Measurements from ENCODE around the gene EHBP1L1. TPM values are rescaled to one million over a fixed set of nuclear protein-coding genes. Genes with fewer than 3 reads are reported as not detected.
A peak's percentile ranks its signal among the peaks of the same experiment; 100 is the strongest.

The EHBP1L1 gene
- total RNA-seq, 1 donor, result 58.6 TPM

- H2AFZ ChIP-seq (ENCODE audit: low read length), result no peak overlapping the region
- H3K4me3 ChIP-seq (ENCODE audit: insufficient read depth, low read length), result no peak overlapping the region
- peaks cover 33% of the 10 kb centered on the region for H3K36me3 ChIP-seq (ENCODE audit: insufficient read depth, low read length)
- H3K27ac ChIP-seq (ENCODE audit: low read depth, low read length), result no peak overlapping the region
- H3K4me1 ChIP-seq (ENCODE audit: insufficient read depth, low read length), result peaks cover 29% of the 10 kb centered on the region
- H3K79me2 ChIP-seq (ENCODE audit: insufficient read depth, low read length), result peaks cover 36% of the 10 kb centered on the region
- H3K4me2 ChIP-seq (ENCODE audit: insufficient read depth, low read length), result no peak overlapping the region
- TF ChIP-seq CTCF (IDR thresholded peaks at IDR 0.05; ENCODE audit: extremely low read depth, low read depth, low read length), result no peak
- DNase-seq (ENCODE audit: insufficient read length, low spot score, missing footprints), result no peak
- no peaks in the 10 kb centered on the region for H3K27me3 ChIP-seq (ENCODE audit: insufficient read depth, low read length)
- peaks cover 17% of the 10 kb centered on the region for H4K20me1 ChIP-seq (ENCODE audit: insufficient read depth, low read length)
- no peaks in the 10 kb centered on the region for H3K9me3 ChIP-seq (ENCODE audit: low read depth, low read length)
Measured at GRCh38 chr11:65579291-65579690, 3.4 kb downstream of the EHBP1L1 start.

GRCh38 chr11:65580031-65580692, 4.3 kb downstream of the EHBP1L1 start:
- DNase-seq (ENCODE audit: insufficient read length, low spot score, missing footprints), result peak; percentile 89
- Histone ChIP-seq H3K36me3 (ENCODE audit: insufficient read depth, low read length) (peaks cover 33% of the 10 kb centered on the region), H3K27ac (ENCODE audit: low read depth, low read length) (no peak overlapping the region), H3K4me2 (ENCODE audit: insufficient read depth, low read length) (no peak overlapping the region), H3K79me2 (ENCODE audit: insufficient read depth, low read length) (peaks cover 36% of the 10 kb centered on the region), H3K27me3 (ENCODE audit: insufficient read depth, low read length) (no peaks in the 10 kb centered on the region), H3K4me1 (ENCODE audit: insufficient read depth, low read length) (peaks cover 25% of the 10 kb centered on the region), H3K4me3 (ENCODE audit: insufficient read depth, low read length) (no peak overlapping the region), H2AFZ (ENCODE audit: low read length) (no peak overlapping the region), H3K9me3 (ENCODE audit: low read depth, low read length) (no peaks in the 10 kb centered on the region), H4K20me1 (ENCODE audit: insufficient read depth, low read length) (peaks cover 17% of the 10 kb centered on the region)
- no peak for TF ChIP-seq CTCF (IDR thresholded peaks at IDR 0.05; ENCODE audit: extremely low read depth, low read depth, low read length)

GRCh38 chr11:65580756-65581155, 4.9 kb downstream of the EHBP1L1 start:
- Histone ChIP-seq H3K9me3 (ENCODE audit: low read depth, low read length) (no peaks in the 10 kb centered on the region), H3K4me1 (ENCODE audit: insufficient read depth, low read length) (peaks cover 20% of the 10 kb centered on the region), H3K27ac (ENCODE audit: low read depth, low read length) (no peak overlapping the region), H4K20me1 (ENCODE audit: insufficient read depth, low read length) (peaks cover 17% of the 10 kb centered on the region), H3K4me3 (ENCODE audit: insufficient read depth, low read length) (no peak overlapping the region), H3K4me2 (ENCODE audit: insufficient read depth, low read length) (no peak overlapping the region), H2AFZ (ENCODE audit: low read length) (no peak overlapping the region), H3K27me3 (ENCODE audit: insufficient read depth, low read length) (no peaks in the 10 kb centered on the region), H3K36me3 (ENCODE audit: insufficient read depth, low read length) (peaks cover 38% of the 10 kb centered on the region), H3K79me2 (ENCODE audit: insufficient read depth, low read length) (peaks cover 32% of the 10 kb centered on the region)
- no peak for TF ChIP-seq CTCF (IDR thresholded peaks at IDR 0.05; ENCODE audit: extremely low read depth, low read depth, low read length)
- DNase-seq (ENCODE audit: insufficient read length, low spot score, missing footprints), result no peak

GRCh38 chr11:65581928-65582327, 6.1 kb downstream of the EHBP1L1 start:
- Histone ChIP-seq H3K4me2 (ENCODE audit: insufficient read depth, low read length) (no peak overlapping the region), H3K4me1 (ENCODE audit: insufficient read depth, low read length) (peaks cover 19% of the 10 kb centered on the region), H4K20me1 (ENCODE audit: insufficient read depth, low read length) (peaks cover 17% of the 10 kb centered on the region), H3K27ac (ENCODE audit: low read depth, low read length) (no peak overlapping the region), H3K9me3 (ENCODE audit: low read depth, low read length) (no peaks in the 10 kb centered on the region), H3K27me3 (ENCODE audit: insufficient read depth, low read length) (no peaks in the 10 kb centered on the region), H2AFZ (ENCODE audit: low read length) (no peak overlapping the region), H3K36me3 (ENCODE audit: insufficient read depth, low read length) (peaks cover 45% of the 10 kb centered on the region), H3K4me3 (ENCODE audit: insufficient read depth, low read length) (no peak overlapping the region), H3K79me2 (ENCODE audit: insufficient read depth, low read length) (peaks cover 22% of the 10 kb centered on the region)
- DNase-seq (ENCODE audit: insufficient read length, low spot score, missing footprints), result no peak
- TF ChIP-seq CTCF (IDR thresholded peaks at IDR 0.05; ENCODE audit: extremely low read depth, low read depth, low read length), result no peak

All from osteoblast (primary cell).